ACC112 (cell line): ENCODE measurements around the gene PZP.

Experiments
- H2AFZ ChIP-seq: fragments of 200-600 bp; sonication (generic); one replicate; pipeline ENCODE4 v1.6.0; 2017; ENCODE audit warnings: antibody characterized with exemption, low read length; ENCODE audit not compliant: unreplicated experiment
- H3K27ac ChIP-seq: fragments of 200-600 bp; sonication (generic); 2 replicates; pipeline ENCODE4 v1.5.1; 2014; ENCODE audit warnings: low read depth, mild to moderate bottlenecking, antibody characterized with exemption, low read length, moderate library complexity
- H3K27me3 ChIP-seq: fragments of 200-600 bp; sonication (generic); 2 replicates; pipeline ENCODE4 v1.6.1; 2014; ENCODE audit warnings: mild to moderate bottlenecking, antibody characterized with exemption, low read length, moderate library complexity, mixed read lengths; ENCODE audit not compliant: insufficient read depth
- H3K36me3 ChIP-seq: fragments of 200-600 bp; sonication (generic); 2 replicates; pipeline ENCODE4 v1.6.1; 2016; ENCODE audit warnings: mild to moderate bottlenecking, antibody characterized with exemption, low read length, moderate library complexity, mixed read lengths; ENCODE audit not compliant: insufficient read depth
- H3K4me1 ChIP-seq: fragments of 200-600 bp; sonication (generic); one replicate; pipeline ENCODE4 v1.6.1; 2016; ENCODE audit warnings: low read length, mixed read lengths; ENCODE audit not compliant: insufficient read depth, unreplicated experiment, control insufficient read depth
- H3K4me3 ChIP-seq: fragments of 200-600 bp; sonication (generic); 2 replicates; pipeline ENCODE4 v1.5.1; 2014; ENCODE audit warnings: mild to moderate bottlenecking, low read depth, low read length
- H3K79me2 ChIP-seq: fragments of 200-600 bp; sonication (generic); one replicate; pipeline ENCODE4 v1.6.0; 2016; ENCODE audit warnings: low read length; ENCODE audit not compliant: control insufficient read depth, unreplicated experiment, insufficient read depth

PZP gene

DNA sequence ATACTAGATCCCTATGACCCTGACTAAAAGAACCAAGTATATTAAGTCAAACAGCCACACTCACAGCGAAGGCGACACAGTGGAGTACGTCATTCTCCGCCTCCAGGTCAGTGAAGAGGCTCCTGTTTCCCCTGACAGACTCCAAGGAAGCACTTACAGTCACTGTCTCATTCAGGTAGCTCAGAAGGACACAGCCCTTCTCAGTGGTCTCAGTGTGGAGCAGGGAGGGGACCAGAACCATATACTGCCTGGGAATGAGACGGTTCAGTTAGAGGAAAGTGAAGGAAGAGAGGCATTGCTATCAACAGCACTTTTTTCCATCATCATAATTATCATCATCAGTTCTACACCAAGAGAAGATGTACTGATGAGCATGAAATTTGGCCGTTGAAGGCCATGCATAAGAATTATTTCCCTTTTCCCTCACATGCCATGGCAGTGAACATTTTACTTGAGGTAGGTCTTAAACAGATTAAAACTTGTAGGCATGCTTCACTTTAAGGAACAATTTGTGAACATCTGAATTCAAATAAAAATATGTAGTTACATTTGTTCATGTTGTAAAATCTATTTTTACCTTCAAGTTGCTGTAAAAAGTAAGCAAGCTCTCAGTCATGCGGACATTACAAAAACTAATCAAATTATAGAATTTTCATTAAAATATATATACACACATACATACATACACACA lies 94.8 kb downstream of the PZP start:
- no peak overlapping the region for H2AFZ ChIP-seq
- H3K27ac ChIP-seq, result no peak overlapping the region
- H3K36me3 ChIP-seq, result no peaks in the 10 kb centered on the region
- no peaks in the 10 kb centered on the region; the same call in 1 of the 2 replicates for H3K27me3 ChIP-seq
- no peaks in the 10 kb centered on the region for H3K4me1 ChIP-seq
- H3K79me2 ChIP-seq, result no peaks in the 10 kb centered on the region
- no peak overlapping the region for H3K4me3 ChIP-seq

DNA sequence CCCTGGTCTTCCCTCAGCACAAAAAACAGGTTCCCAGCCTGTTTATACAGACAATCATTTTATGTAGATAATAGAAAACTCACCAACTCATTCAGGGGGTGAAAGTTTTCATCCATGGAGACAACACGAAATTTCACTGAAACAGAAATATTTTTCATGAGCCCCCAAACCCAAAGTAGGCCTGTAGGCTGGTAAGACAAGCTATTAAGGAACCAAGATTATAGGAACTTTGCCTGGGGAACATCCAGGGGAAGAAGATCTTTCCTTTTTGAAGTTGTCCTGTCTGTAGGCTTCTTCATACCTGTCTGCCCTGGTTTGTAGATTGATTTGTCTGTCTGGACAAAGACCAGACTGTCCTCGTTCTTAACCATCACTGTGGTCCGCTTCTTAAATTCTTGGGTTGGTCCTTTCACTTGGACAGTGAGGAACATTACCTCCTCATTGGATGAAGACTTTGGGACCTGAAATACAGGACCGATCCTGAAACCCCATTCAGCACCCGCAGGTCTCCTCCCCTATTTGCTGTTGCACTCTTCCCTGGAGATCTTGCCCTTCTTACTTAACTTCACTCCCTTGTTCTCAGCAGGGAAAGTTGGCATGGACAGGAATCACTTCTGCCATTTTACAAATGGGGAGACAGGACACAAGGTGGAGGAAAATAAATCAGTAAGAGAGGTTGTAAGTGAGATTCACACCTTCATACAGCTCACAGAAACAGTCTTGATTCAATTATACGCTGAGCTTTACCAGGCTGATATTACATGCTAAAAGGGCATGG lies 95.9 kb downstream of the PZP start:
- no peaks in the 10 kb centered on the region for H3K4me1 ChIP-seq
- H3K36me3 ChIP-seq, result no peaks in the 10 kb centered on the region
- H3K79me2 ChIP-seq, result no peaks in the 10 kb centered on the region
- H3K27ac ChIP-seq, result no peak overlapping the region
- no peak overlapping the region for H2AFZ ChIP-seq
- no peak overlapping the region for H3K4me3 ChIP-seq
- H3K27me3 ChIP-seq, result no peaks in the 10 kb centered on the region; the same call in 1 of the 2 replicates

DNA sequence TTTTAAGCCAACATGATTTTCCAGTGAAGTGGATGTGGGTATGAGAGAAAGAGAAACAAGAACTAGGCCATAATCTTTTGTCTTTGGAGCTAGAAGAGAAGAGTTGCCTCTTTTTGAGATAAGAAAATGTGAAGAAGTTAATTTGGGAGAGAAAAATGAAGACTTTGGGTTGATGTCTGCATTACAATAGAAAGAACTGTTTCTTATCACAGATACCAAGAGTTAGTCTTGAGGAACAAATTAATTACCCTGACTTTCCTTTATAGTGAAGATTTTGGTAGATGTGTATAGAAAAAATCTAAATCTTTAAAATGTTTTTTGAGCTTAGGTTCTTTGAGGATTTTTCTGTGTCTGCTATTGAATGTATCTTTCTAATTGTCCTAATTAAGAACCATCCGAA lies 96.7 kb downstream of the PZP start:
- H3K27me3 ChIP-seq, result no peaks in the 10 kb centered on the region; the same call in 1 of the 2 replicates
- H3K27ac ChIP-seq, result no peak overlapping the region
- H2AFZ ChIP-seq, result no peak overlapping the region
- no peaks in the 10 kb centered on the region for H3K79me2 ChIP-seq
- no peaks in the 10 kb centered on the region for H3K4me1 ChIP-seq
- no peak overlapping the region for H3K4me3 ChIP-seq
- no peaks in the 10 kb centered on the region for H3K36me3 ChIP-seq

- no peaks in the 10 kb centered on the region for H3K36me3 ChIP-seq
- H2AFZ ChIP-seq, result no peak overlapping the region
- no peak overlapping the region for H3K4me3 ChIP-seq
- no peaks in the 10 kb centered on the region for H3K79me2 ChIP-seq
- H3K27ac ChIP-seq, result no peak overlapping the region
- no peaks in the 10 kb centered on the region for H3K4me1 ChIP-seq
- no peaks in the 10 kb centered on the region for H3K27me3 ChIP-seq
These were observed 98.3 kb downstream of the PZP start for GRCh38 chr12:9109737-9110491.

DNA sequence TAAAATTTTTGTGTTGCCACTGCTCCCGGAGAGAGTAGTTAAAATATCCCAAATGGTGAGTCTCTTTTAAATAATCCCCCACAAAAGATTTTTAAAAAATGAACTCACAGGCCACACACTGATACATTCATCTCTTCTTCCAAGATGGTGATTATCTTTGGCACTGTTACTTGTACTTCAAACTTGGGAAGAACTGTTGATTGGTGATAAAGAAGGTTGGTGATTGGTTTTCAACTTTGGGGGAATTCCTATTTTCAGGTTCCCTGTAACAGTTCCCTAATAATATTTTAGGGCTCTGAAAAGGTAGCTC lies 99.0 kb downstream of the PZP start:
- no peaks in the 10 kb centered on the region for H3K4me1 ChIP-seq
- H3K27me3 ChIP-seq, result no peaks in the 10 kb centered on the region
- H3K36me3 ChIP-seq, result no peaks in the 10 kb centered on the region
- no peaks in the 10 kb centered on the region for H3K79me2 ChIP-seq
- no peak overlapping the region for H2AFZ ChIP-seq
- H3K27ac ChIP-seq, result no peak overlapping the region
- H3K4me3 ChIP-seq, result no peak overlapping the region

DNA sequence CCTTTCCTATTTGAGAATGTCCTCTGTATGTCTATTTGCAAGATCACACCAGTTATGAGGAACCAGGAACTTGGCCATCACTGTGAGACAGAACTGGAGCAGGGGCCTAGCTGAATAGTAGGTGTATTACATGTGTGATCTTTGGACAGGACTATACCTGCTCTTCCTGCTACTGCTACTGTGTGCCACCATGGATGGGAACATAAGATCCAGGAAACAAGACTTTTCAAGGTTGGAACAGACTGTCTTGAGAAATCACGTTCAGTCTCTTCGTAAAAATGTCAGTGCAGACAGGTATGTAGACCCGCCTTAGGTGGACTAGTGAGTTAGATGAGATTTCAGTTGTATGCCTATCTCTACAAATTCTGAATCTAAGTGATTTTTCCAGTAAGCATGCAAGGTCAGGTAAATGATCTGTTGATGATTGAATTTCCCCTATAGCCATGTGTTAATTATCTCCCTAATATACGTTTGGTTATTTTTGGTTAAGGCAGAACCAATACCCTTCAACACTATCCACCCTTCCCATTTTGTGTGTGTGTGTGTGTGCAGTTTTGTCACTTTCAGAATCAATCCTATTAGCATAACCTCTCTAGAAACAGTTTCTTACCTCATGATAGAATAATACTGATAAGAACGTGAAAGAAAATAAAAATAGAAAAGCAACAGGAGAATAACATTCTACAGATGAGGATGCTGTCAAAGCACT lies 99.5 kb downstream of the PZP start:
- Histone ChIP-seq H3K79me2 (no peaks in the 10 kb centered on the region), H3K4me1 (no peaks in the 10 kb centered on the region), H3K27ac (no peak overlapping the region), H3K4me3 (no peak overlapping the region), H3K36me3 (no peaks in the 10 kb centered on the region), H3K27me3 (no peaks in the 10 kb centered on the region), H2AFZ (no peak overlapping the region)

GRCh38 chr12:9107542-9107873 lies 100.7 kb downstream of the PZP start:
- H3K36me3 ChIP-seq, result no peaks in the 10 kb centered on the region
- H2AFZ ChIP-seq, result no peak overlapping the region
- no peak overlapping the region for H3K4me3 ChIP-seq
- H3K79me2 ChIP-seq, result no peaks in the 10 kb centered on the region
- no peaks in the 10 kb centered on the region for H3K4me1 ChIP-seq
- H3K27ac ChIP-seq, result no peak overlapping the region
- no peaks in the 10 kb centered on the region for H3K27me3 ChIP-seq

DNA sequence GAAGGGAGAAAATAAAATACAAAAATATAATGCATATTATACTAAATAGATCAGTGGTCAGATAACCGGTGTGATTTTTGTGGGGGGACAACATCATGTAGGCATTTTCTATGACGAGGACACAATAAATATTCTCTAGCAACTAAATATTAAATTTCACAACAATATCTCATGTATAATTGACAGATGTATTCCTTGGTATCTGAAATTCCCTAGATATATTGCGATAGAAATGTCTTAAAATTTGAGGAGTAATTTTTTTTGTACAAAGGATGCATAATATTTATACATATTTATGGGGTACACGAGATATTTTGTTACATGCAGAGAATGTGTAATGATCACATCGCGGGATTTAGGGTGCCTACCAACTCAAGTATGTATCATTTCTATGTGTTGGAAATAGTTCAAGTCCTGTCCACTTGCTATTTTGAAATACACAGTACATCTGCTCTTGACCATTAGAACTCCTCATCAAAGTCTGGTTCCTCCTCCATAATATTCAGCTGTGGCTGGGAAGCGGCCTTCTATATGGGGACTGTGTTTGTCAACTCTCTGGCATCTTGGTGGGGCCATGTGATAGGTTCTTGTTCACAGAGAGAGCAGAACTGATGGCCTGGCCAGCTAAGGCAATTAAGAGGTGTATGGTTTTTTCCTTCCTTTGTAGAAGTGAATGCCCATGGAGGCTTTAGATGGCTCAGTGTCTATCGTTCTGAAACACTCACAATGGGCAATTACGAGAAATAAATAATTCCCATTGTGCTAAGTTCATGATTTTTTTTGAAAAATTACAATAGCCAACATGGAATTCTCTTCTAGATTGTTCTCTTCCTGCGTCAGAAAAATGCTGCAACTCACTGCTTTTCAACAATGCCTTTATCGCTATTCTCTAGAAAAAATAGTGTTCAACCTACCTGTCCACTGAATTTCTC lies 101.3 kb downstream of the PZP start:
- H3K4me1 ChIP-seq, result no peaks in the 10 kb centered on the region
- H3K27me3 ChIP-seq, result no peaks in the 10 kb centered on the region
- H3K36me3 ChIP-seq, result no peaks in the 10 kb centered on the region
- no peak overlapping the region for H3K27ac ChIP-seq
- H2AFZ ChIP-seq, result no peak overlapping the region
- no peaks in the 10 kb centered on the region for H3K79me2 ChIP-seq
- H3K4me3 ChIP-seq, result no peak overlapping the region

- H3K27ac ChIP-seq, result no peak overlapping the region
- H3K36me3 ChIP-seq, result no peaks in the 10 kb centered on the region
- no peak overlapping the region for H3K4me3 ChIP-seq
- H3K4me1 ChIP-seq, result no peaks in the 10 kb centered on the region
- H3K27me3 ChIP-seq, result no peaks in the 10 kb centered on the region
- no peak overlapping the region for H2AFZ ChIP-seq
- no peaks in the 10 kb centered on the region for H3K79me2 ChIP-seq
These were observed 102.1 kb downstream of the PZP start for GRCh38 chr12:9106067-9106466.
